A673 (cell line): ENCODE data around the gene NEDD4.

Experiments used
- EZH2 ChIP-seq: fragments of 200-600 bp; sonication (generic); IDR thresholded peaks from 2 replicates; pipeline ENCODE4 v1.6.1; 2017; ENCODE audit warnings: borderline replicate concordance, low read depth, mild to moderate bottlenecking, mixed read lengths, antibody characterized with exemption, low read length; ENCODE audit not compliant: poor library complexity, severe bottlenecking
- TF ChIP-seq, protein P1 (sequence below): fragments of 300-800, 200-600 bp; sonication (generic); conservative IDR thresholded peaks from 2 replicates; pipeline ENCODE4 v1.5.1; 2017; ENCODE audit warnings: low read depth, mild to moderate bottlenecking, antibody characterized with exemption, low read length, moderate library complexity, mixed read lengths

GRCh38 chr15:55907797-55908196, 85.6 kb downstream of the NEDD4 start:
- TF ChIP-seq, protein P1, sequence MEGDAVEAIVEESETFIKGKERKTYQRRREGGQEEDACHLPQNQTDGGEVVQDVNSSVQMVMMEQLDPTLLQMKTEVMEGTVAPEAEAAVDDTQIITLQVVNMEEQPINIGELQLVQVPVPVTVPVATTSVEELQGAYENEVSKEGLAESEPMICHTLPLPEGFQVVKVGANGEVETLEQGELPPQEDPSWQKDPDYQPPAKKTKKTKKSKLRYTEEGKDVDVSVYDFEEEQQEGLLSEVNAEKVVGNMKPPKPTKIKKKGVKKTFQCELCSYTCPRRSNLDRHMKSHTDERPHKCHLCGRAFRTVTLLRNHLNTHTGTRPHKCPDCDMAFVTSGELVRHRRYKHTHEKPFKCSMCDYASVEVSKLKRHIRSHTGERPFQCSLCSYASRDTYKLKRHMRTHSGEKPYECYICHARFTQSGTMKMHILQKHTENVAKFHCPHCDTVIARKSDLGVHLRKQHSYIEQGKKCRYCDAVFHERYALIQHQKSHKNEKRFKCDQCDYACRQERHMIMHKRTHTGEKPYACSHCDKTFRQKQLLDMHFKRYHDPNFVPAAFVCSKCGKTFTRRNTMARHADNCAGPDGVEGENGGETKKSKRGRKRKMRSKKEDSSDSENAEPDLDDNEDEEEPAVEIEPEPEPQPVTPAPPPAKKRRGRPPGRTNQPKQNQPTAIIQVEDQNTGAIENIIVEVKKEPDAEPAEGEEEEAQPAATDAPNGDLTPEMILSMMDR: no peak
- no peak for TF ChIP-seq EZH2
